ENCODE measurements around the gene GUCD1.
"Not testable (repeated sequence)": the region's sequence is repeated elsewhere in the genome, so short reads cannot be mapped to it uniquely, and the experiment has no call there.

Gene GUCD1

GRCh38 chr22:24554313-24555164 lies at the start of gene GUCD1:
GUCD1 (minus strand) TSS chr22:24555138; CDS start chr22:24554991, 147 bp downstream.
- peak; percentile 6 to 14 (median 10) for DNase-seq (ENCODE audit: low read depth in 2 of 3, low spot score in 1 of 3)

GRCh38 chr22:24603770-24604629 lies 49.1 kb upstream of the GUCD1 start:
- DNase-seq (ENCODE audit: low read depth in 2 of 3, low spot score in 1 of 3) = not testable (repeated sequence)

- not testable (repeated sequence) for DNase-seq (ENCODE audit: low read depth in 2 of 3, low spot score in 1 of 3)
These were observed 48.2 kb upstream of the GUCD1 start, which contains the start of gene GGT1 for GRCh38 chr22:24602847-24603769. GGT1 (plus strand) TSS chr22:24603193; CDS start chr22:24611082, 7,889 bp downstream.

- DNase-seq (ENCODE audit: low read depth in 2 of 3, low spot score in 1 of 3) = not testable (repeated sequence)
These were observed 47.3 kb upstream of the GUCD1 start for GRCh38 chr22:24602105-24602749.

GRCh38 chr22:24601217-24602104 lies 46.5 kb upstream of the GUCD1 start:
- no peak for DNase-seq (ENCODE audit: low read depth in 2 of 3, low spot score in 1 of 3)

GRCh38 chr22:24599958-24600715 lies 45.2 kb upstream of the GUCD1 start:
- not testable (repeated sequence) for DNase-seq (ENCODE audit: low read depth in 2 of 3, low spot score in 1 of 3)

- DNase-seq (ENCODE audit: low read depth in 2 of 3, low spot score in 1 of 3) = no peak
These were observed 44.6 kb upstream of the GUCD1 start for GRCh38 chr22:24599514-24599913.

- not testable (repeated sequence) for DNase-seq (ENCODE audit: low read depth in 2 of 3, low spot score in 1 of 3)
These were observed 42.1 kb upstream of the GUCD1 start for GRCh38 chr22:24597076-24597475.

GRCh38 chr22:24595863-24596262 lies 40.9 kb upstream of the GUCD1 start:
- no peak for DNase-seq (ENCODE audit: low read depth in 2 of 3, low spot score in 1 of 3)

GRCh38 chr22:24595228-24595627 lies 40.3 kb upstream of the GUCD1 start:
- DNase-seq (ENCODE audit: low read depth in 2 of 3, low spot score in 1 of 3) = no peak

GRCh38 chr22:24594569-24595120 lies 39.7 kb upstream of the GUCD1 start:
- no peak for DNase-seq (ENCODE audit: low read depth in 2 of 3, low spot score in 1 of 3)

- DNase-seq (ENCODE audit: low read depth in 2 of 3, low spot score in 1 of 3) = no peak
These were observed 39.1 kb upstream of the GUCD1 start for GRCh38 chr22:24593836-24594568.

- not testable (repeated sequence) for DNase-seq (ENCODE audit: low read depth in 2 of 3, low spot score in 1 of 3)
These were observed 38.6 kb upstream of the GUCD1 start for GRCh38 chr22:24593559-24593835.

GRCh38 chr22:24592851-24593558 lies 38.1 kb upstream of the GUCD1 start, which contains the start of gene LRRC75B:
LRRC75B (minus strand) TSS chr22:24593073; CDS start chr22:24593039, 34 bp downstream.
- peak in 2 of 3 donors; percentile 21 to 48 for DNase-seq (ENCODE audit: low read depth in 2 of 3, low spot score in 1 of 3)

GRCh38 chr22:24592058-24592850 lies 37.3 kb upstream of the GUCD1 start:
- DNase-seq (ENCODE audit: low read depth in 2 of 3, low spot score in 1 of 3) = no peak

- no peak for DNase-seq (ENCODE audit: low read depth in 2 of 3, low spot score in 1 of 3)
These were observed 36.4 kb upstream of the GUCD1 start for GRCh38 chr22:24591286-24591830.

Data from stimulated activated CD4-positive, alpha-beta T cell treated with anti-CD3 and anti-CD28 coated beads, Interleukin-12 subunit alpha, Interleukin-12 subunit beta, amount 100 ng/mL, for 48 hours (primary cell).